Measurements from ENCODE around the gene PCDHB6.
"Not testable (repeated sequence)": the region's sequence is repeated elsewhere in the genome, so short reads cannot be mapped to it uniquely, and the experiment has no call there.

The PCDHB6 gene

DNA sequence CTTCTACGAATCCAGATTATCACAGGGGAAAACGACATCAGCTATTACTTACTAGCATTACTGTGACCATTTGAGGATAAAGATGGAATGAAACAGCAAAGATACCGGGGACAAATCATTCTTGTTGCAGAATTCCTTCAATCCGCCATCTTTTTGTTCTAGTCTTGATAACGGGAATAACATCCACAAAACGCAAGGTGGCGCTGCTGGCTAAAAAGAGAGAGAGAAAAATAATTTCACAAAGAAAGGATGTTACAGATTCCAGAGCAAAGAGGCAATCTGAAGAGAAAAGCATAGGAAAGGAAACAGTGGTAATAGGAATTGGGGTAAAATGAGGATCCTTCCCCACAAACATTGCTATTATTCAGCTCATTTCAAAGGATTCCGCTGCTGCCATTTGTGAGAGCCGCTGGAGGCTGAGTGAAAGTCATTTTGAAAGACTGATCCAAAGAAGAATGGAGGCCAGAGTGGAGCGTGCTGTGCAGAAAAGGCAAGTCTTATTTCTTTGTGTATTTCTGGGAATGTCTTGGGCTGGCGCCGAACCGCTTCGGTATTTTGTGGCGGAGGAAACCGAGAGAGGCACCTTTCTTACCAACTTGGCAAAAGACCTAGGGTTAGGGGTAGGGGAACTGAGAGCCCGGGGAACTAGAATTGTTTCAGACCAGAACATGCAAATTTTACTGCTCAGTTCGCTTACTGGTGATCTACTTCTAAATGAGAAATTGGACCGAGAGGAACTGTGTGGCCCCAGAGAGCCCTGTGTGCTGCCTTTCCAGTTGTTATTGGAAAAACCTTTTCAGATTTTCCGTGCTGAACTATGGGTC is 22.7 kb downstream of the PCDHB6 start, which contains the start of gene PCDHB7:
TSS of gene PCDHB7 (plus strand) at position 264 of the 824 bp plus-strand sequence. CDS start at position 456, 192 bp downstream.
- peak; percentile 14 for DNase-seq

DNA sequence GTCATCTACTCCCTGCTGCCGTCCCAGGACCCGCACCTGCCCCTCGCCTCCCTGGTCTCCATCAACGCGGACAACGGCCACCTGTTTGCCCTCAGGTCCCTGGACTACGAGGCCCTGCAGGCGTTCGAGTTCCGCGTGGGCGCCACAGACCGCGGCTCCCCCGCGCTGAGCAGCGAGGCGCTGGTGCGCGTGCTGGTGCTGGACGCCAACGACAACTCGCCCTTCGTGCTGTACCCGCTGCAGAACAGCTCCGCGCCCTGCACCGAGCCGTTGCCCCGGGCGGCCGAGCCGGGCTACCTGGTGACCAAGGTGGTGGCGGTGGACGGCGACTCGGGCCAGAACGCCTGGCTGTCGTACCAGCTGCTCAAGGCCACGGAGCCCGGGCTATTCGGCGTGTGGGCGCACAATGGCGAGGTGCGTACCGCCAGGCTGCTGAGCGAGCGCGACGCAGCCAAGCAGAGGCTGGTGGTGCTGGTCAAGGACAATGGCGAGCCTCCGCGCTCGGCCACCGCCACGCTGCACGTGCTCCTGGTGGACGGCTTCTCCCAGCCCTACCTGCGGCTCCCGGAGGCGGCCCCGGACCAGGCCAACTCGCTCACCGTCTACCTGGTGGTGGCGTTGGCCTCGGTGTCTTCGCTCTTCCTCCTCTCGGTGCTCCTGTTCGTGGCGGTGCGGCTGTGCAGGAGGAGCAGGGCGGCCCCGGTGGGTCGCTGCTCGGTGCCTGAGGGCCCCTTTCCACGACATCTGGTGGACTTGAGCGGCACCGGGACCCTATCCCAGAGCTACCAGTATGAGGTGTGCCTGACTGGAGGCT is 24.6 kb downstream of the PCDHB6 start:
- not testable (repeated sequence) for DNase-seq

DNA sequence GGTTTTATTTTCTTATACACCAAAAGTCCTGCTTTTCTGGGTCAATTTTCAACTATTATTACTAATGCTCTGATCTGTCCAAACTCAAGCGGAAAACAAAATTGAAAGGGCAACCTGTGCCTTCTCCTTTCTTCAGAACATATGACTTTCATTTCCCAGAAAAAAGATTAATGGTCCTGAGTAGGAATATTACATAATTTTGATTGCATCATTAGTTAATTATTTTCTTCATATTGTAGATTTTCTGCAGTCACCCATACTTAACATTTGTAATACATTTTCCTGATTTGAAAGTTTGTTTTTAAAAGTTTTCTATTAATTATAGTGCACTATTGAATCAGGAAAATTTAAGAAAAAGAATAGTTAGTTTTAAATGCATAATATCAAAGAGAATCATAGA is 26.1 kb downstream of the PCDHB6 start:
- no peak for DNase-seq

DNA sequence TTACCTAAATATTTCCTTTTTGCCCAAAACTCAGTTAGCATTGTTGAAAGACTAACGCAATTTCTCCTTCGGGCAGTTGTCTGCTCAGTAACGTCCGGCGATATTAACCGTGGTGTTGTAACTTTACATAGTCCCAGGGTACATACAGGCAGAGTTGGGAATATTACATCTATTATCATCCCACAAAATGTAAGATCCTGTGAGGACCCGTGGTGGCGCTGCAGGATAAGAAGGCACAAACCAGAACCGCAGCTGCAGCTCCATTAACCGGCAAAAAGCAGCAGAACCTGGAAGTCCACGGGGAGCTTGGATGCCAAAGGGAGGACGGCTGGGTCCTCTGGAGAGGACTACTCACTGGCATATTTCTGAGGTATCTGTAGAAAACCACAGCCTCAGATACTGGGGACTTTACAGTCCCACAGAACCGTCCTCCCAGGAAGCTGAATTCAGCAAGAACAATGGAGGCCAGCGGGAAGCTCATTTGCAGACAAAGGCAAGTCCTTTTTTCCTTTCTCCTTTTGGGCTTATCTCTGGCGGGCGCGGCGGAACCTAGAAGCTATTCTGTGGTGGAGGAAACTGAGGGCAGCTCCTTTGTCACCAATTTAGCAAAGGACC is 27.8 kb downstream of the PCDHB6 start, which contains the start of gene PCDHB8:
TSS of gene PCDHB8 (plus strand) at position 214 of the 615 bp plus-strand sequence. CDS start at position 459, 245 bp downstream.
- not testable (repeated sequence) for DNase-seq

DNA sequence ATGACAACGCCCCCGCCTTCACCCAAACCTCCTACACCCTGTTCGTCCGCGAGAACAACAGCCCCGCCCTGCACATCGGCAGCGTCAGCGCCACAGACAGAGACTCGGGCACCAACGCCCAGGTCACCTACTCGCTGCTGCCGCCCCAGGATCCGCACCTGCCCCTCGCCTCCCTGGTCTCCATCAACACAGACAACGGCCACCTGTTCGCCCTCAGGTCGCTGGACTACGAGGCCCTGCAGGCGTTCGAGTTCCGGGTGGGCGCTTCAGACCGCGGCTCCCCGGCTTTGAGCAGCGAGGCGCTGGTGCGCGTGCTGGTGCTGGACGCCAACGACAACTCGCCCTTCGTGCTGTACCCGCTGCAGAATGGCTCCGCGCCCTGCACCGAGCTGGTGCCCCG is 29.5 kb downstream of the PCDHB6 start:
- DNase-seq: not testable (repeated sequence)

DNA sequence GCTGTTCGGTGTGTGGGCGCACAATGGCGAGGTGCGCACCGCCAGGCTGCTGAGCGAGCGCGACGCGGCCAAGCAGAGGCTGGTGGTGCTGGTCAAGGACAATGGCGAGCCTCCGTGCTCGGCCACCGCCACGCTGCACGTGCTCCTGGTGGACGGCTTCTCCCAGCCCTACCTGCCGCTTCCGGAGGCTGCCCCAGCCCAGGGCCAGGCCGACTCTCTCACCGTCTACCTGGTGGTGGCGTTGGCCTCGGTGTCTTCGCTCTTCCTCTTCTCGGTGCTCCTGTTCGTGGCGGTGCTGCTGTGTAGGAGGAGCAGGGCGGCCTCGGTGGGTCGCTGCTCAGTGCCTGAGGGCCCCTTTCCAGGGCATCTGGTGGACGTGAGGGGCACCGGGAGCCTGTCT is 30.0 kb downstream of the PCDHB6 start:
- not testable (repeated sequence) for DNase-seq

DNA sequence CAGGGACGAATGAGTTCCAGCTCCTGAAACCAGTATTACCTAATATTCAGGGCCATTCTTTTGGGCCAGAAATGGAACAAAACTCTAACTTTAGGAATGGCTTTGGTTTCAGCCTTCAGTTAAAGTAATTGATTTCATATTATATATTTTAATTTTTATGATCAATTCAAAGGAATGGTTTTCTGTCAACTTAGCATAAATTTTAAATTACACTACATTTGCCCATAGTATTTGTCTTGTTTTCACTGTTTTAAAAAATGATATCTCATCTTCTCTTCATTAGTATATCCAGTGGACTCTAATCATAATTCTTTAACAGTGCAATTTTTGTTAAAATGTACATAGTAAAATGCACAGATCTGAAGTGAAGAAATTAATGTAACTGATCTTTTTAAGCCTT is 30.5 kb downstream of the PCDHB6 start:
- no peak for DNase-seq

DNA sequence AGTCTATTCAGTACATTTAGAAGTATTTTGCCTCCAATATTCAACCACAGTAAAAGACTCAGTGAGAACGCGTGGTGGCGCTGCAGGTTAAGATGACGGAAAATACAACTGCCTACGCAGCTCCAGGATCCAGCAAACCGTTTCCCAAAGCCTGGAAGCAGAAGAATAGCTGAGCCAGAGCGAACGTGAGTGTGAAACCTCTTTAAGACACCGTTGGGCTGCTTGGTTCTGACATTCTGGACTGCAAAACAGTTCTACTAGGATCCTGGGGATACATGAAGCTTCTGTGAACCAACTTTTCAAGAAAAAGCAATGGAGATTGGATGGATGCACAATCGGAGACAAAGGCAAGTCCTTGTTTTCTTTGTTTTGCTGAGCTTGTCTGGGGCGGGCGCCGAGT is 32.4 kb downstream of the PCDHB6 start, which contains the start of gene PCDHB16:
TSS of gene PCDHB16 (plus strand) at position 140 of the 400 bp plus-strand sequence. CDS start at position 313, 173 bp downstream.
- DNase-seq: no peak

DNA sequence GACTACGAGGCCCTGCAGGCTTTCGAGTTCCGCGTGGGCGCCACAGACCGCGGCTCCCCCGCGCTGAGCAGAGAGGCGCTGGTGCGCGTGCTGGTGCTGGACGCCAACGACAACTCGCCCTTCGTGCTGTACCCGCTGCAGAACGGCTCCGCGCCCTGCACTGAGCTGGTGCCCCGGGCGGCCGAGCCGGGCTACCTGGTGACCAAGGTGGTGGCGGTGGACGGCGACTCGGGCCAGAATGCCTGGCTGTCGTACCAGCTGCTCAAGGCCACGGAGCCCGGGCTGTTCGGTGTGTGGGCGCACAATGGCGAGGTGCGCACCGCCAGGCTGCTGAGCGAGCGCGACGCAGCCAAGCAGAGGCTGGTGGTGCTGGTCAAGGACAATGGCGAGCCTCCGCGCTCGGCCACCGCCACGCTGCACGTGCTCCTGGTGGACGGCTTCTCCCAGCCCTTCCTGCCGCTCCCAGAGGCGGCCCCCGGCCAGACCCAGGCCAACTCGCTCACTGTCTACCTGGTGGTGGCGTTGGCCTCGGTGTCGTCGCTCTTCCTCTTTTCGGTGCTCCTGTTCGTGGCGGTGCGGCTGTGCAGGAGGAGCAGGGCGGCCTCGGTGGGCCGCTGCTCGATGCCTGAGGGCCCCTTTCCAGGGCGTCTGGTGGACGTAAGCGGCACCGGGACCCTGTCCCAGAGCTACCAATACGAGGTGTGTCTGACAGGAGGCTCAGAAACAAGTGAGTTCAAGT is 34.4 kb downstream of the PCDHB6 start:
- DNase-seq: not testable (repeated sequence)

DNA sequence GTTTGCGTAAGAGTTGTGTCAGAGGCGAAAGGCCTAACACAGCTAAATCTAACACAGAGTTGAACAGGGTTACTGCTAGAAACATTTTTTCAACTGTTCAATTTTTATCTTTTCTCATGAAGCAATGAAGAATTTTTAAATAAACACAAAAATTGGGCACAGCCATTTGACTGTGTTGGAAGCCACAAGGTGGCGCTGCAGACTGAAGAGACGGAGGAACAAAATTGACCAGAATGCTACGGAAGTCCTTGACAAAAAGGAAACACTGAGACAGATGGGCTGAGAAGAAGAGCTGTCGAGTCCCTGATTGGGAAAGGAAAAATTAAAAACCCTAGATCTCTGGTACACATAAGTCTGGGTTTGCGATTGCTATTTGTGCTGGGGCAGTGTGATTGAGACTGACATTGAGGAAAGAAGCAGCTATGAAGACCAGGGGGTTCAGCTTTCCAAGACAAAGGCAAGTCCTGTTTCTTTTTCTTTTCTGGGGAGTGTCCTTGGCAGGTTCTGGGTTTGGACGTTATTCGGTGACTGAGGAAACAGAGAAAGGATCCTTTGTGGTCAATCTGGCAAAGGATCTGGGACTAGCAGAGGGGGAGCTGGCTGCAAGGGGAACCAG is 37.1 kb downstream of the PCDHB6 start, which contains the start of gene PCDHB9:
TSS of gene PCDHB9 (plus strand) at position 265 of the 616 bp plus-strand sequence. CDS start at position 423, 158 bp downstream.
- DNase-seq: peak; percentile 26

DNA sequence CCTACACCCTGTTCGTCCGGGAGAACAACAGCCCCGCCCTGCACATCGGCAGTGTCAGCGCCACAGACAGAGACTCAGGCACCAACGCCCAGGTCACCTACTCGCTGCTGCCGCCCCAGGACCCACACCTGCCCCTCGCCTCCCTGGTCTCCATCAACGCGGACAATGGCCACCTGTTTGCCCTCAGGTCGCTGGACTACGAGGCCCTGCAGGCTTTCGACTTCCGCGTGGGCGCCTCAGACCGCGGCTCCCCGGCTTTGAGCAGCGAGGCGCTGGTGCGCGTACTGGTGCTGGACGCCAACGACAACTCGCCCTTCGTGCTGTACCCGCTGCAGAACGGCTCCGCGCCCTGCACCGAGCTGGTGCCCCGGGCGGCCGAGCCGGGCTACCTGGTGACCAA is 38.8 kb downstream of the PCDHB6 start:
- not testable (repeated sequence) for DNase-seq

DNA sequence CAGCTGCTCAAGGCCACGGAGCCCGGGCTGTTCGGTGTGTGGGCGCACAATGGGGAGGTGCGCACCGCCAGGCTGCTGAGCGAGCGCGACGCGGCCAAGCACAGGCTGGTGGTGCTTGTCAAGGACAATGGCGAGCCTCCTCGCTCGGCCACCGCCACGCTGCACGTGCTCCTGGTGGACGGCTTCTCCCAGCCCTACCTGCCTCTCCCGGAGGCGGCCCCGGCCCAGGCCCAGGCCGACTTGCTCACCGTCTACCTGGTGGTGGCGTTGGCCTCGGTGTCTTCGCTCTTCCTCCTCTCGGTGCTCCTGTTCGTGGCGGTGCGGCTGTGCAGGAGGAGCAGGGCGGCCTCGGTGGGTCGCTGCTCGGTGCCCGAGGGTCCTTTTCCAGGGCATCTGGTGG is 39.3 kb downstream of the PCDHB6 start:
- not testable (repeated sequence) for DNase-seq

DNA sequence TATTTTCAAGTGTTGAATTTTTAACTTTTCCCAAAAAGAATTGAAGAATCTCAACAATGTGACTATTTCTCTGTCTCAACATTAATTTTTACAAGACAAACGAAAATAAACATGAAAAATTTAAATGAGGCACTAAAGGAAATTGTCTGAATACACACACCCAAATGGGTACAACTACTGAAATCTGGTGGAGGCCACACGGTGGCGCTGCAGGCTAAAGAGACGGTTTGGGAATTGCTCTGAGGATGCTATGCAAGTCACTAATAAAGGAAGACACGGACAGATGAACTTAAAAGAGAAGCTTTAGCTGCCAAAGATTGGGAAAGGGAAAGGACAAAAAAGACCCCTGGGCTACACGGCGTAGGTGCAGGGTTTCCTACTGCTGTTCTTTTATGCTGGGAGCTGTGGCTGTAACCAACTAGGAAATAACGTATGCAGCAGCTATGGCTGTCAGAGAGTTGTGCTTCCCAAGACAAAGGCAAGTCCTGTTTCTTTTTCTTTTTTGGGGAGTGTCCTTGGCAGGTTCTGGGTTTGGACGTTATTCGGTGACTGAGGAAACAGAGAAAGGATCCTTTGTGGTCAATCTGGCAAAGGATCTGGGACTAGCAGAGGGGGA is 42.4 kb downstream of the PCDHB6 start, which contains the start of gene PCDHB10:
TSS of gene PCDHB10 (plus strand) at position 244 of the 616 bp plus-strand sequence. CDS start at position 444, 200 bp downstream.
- peak; percentile 15 for DNase-seq

DNA sequence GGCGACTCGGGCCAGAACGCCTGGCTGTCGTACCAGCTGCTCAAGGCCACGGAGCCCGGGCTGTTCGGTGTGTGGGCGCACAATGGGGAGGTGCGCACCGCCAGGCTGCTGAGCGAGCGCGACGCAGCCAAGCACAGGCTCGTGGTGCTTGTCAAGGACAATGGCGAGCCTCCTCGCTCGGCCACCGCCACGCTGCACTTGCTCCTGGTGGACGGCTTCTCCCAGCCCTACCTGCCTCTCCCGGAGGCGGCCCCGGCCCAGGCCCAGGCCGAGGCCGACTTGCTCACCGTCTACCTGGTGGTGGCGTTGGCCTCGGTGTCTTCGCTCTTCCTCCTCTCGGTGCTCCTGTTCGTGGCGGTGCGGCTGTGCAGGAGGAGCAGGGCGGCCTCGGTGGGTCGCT is 44.5 kb downstream of the PCDHB6 start:
- DNase-seq: not testable (repeated sequence)

DNA sequence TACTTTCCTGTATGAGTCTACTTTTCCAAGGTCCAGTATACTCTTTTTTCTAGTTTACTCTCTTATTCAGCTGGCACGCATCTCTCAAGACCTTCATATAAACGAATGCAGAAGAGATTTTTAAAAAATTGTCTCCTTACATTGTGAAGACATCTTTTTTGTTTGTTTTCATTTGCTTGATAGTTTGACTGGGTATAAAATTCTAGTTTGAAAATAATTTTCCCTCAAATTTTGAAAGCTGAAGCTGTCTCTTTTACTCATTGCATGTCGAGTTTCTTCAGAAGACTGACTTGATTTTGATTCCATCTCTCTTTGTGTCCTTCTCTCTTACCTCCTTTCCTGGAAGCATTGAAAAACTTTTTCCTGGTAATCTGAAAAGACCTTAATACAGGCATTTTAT is 46.5 kb downstream of the PCDHB6 start:
- no peak for DNase-seq

DNA sequence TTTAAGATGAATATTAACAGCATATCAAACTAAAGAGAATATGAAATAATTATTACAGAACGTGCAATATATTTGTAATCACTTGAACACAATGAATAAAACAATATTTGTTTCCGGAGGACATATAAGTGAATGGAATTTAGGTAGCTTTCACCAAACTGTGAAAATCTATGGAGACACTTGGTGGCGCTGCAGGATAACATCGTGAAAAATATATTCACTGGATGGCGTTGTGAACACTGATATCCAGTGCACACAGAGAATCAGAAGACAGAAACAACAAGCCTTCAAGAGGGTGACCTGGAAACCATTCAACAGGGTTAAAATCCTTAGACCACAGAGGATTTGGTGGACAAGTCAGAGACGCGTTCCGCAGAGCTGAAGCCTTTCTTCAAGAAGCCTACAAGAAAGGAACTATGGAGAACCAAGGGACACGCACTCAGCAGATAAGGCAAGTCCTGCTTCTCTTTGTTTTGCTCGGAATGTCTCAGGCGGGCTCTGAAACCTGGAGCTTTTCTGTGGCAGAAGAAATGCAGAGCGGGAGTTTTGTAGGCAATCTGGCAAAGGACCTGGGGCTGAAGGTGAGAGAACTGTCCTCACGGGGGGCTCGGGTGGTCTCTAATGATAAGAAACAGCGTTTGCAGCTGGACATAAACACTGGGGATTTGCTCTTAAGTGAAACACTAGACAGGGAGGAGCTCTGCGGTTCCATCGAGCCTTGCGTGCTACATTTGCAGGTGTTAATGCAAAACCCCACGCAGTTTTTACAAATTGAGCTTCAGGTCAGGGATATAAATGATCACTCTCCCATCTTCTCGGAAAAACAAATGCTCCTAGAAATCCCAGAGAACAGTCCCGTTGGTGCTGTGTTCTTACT is 49.7 kb downstream of the PCDHB6 start, which contains the start of gene PCDHB11:
TSS of gene PCDHB11 (plus strand) at position 269 of the 877 bp plus-strand sequence. CDS start at position 417, 148 bp downstream.
- no peak for DNase-seq

DNA sequence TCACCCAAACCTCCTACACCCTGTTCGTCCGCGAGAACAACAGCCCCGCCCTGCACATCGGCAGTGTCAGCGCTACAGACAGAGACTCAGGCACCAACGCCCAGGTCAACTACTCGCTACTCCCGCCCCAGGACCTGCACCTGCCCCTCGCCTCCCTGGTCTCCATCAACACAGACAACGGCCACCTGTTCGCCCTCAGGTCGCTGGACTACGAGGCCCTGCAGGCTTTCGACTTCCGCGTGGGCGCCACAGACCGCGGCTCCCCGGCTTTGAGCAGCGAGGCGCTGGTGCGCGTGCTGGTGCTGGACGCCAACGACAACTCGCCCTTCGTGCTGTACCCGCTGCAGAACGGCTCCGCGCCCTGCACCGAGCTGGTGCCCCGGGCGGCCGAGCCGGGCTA is 51.3 kb downstream of the PCDHB6 start:
- DNase-seq: not testable (repeated sequence)

DNA sequence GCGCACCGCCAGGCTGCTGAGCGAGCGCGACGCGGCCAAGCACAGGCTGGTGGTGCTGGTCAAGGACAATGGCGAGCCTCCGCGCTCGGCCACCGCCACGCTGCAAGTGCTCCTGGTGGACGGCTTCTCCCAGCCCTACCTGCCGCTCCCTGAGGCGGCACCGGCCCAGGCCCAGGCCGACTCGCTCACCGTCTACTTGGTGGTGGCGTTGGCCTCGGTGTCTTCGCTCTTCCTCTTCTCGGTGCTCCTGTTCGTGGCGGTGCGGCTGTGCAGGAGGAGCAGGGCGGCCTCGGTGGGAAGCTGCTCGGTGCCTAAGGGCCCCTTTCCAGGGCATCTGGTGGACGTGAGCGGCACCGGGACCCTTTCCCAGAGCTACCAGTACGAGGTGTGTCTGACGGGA is 51.8 kb downstream of the PCDHB6 start:
- DNase-seq: not testable (repeated sequence)

All from stimulated activated CD4-positive, alpha-beta T cell treated with anti-CD3 and anti-CD28 coated beads, Interleukin-4, amount 100 ng/mL, for 1 hour (primary cell).